ENCODE data around the gene UGT2B28.
"Not testable (repeated sequence)": the region's sequence is repeated elsewhere in the genome, so short reads cannot be mapped to it uniquely, and the experiment has no call there.

UGT2B28 gene

DNA sequence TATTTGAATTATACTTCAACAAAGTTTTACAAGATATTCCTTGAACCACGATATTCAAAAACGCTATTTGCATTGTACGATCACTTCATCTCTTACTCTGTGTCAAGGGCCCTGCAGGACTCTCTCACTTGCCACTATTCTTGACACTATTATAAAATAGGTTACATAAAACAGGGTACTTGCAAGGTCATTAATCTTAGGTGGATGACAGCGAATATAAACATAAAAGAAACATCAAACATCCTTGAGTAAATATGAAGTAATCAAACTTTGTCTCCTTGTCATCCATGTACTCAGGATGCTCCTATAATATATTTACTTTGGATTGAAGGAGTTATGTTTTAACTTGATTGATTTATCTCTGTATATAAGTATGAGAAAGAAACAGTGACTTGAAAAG lies at the start of gene UGT2B28:
Gene UGT2B28, plus strand, starts transcription at position 395 of the 400 bp plus-strand sequence. CDS start 26 bp downstream, outside the sequence.
- H3K9me3 ChIP-seq (ENCODE audit: insufficient read depth, low read length); H3K36me3 ChIP-seq (ENCODE audit: low read length); H3K4me2 ChIP-seq (ENCODE audit: low read depth, low read length, poor library complexity, severe bottlenecking); H3K27ac ChIP-seq (ENCODE audit: low read depth, low read length); H2AFZ ChIP-seq (ENCODE audit: low read depth, low read length, severe bottlenecking); H3K9me2 ChIP-seq (replicated peaks; ENCODE audit: insufficient read depth, low read length); H3K9ac ChIP-seq (ENCODE audit: low read length); H3K4me3 ChIP-seq (ENCODE audit: insufficient read depth, low read length, poor library complexity, severe bottlenecking); H4K20me1 ChIP-seq (ENCODE audit: low read depth, low read length); H3K79me2 ChIP-seq (ENCODE audit: insufficient read depth, low read length); H3F3A ChIP-seq (ENCODE audit: insufficient read depth); H3K27me3 ChIP-seq (ENCODE audit: low read length): not testable (repeated sequence)

- TF ChIP-seq CTCF (IDR thresholded peaks at IDR 0.05; ENCODE audit: insufficient read depth, low read length, poor library complexity, severe bottlenecking) = no peak
- TF ChIP-seq EZH2phosphoT487 (conservative IDR thresholded peaks at IDR 0.05; ENCODE audit: low read length) = no peak
- Histone ChIP-seq H3K36me3 (ENCODE audit: low read length) (no peaks in the 10 kb centered on the region), H3K9me2 (replicated peaks; ENCODE audit: insufficient read depth, low read length) (no peaks in the 10 kb centered on the region)
Observed at GRCh38 chr4:69239092-69239491, 41.2 kb upstream of the UGT2B28 start.

GRCh38 chr4:69239557-69240168 lies 40.6 kb upstream of the UGT2B28 start:
- Histone ChIP-seq H2AFZ (ENCODE audit: low read depth, low read length, severe bottlenecking) (no peak overlapping the region), H3F3A (ENCODE audit: insufficient read depth) (no peaks in the 10 kb centered on the region), H3K27me3 (ENCODE audit: low read length) (no peaks in the 10 kb centered on the region), H4K20me1 (ENCODE audit: low read depth, low read length) (no peaks in the 10 kb centered on the region), H3K36me3 (ENCODE audit: low read length) (no peaks in the 10 kb centered on the region), H3K27ac (ENCODE audit: low read depth, low read length) (no peak overlapping the region), H3K4me2 (ENCODE audit: low read depth, low read length, poor library complexity, severe bottlenecking) (no peak overlapping the region), H3K79me2 (ENCODE audit: insufficient read depth, low read length) (no peaks in the 10 kb centered on the region), H3K4me3 (ENCODE audit: insufficient read depth, low read length, poor library complexity, severe bottlenecking) (no peak overlapping the region), H3K9me3 (ENCODE audit: insufficient read depth, low read length) (no peaks in the 10 kb centered on the region), H3K9ac (ENCODE audit: low read length) (no peak overlapping the region), H3K9me2 (replicated peaks; ENCODE audit: insufficient read depth, low read length) (no peaks in the 10 kb centered on the region)
- TF ChIP-seq CTCF (IDR thresholded peaks at IDR 0.05; ENCODE audit: insufficient read depth, low read length, poor library complexity, severe bottlenecking) = no peak
- TF ChIP-seq EZH2phosphoT487 (conservative IDR thresholded peaks at IDR 0.05; ENCODE audit: low read length) = no peak

More at GRCh38 chr4:69239092-69239491, 41.2 kb upstream of the UGT2B28 start:
- Histone ChIP-seq H3K27me3 (ENCODE audit: low read length) (no peaks in the 10 kb centered on the region), H3F3A (ENCODE audit: insufficient read depth) (no peaks in the 10 kb centered on the region), H3K9me3 (ENCODE audit: insufficient read depth, low read length) (no peaks in the 10 kb centered on the region), H3K27ac (ENCODE audit: low read depth, low read length) (no peak overlapping the region), H3K79me2 (ENCODE audit: insufficient read depth, low read length) (no peaks in the 10 kb centered on the region), H4K20me1 (ENCODE audit: low read depth, low read length) (no peaks in the 10 kb centered on the region), H3K4me2 (ENCODE audit: low read depth, low read length, poor library complexity, severe bottlenecking) (no peak overlapping the region), H2AFZ (ENCODE audit: low read depth, low read length, severe bottlenecking) (no peak overlapping the region), H3K4me3 (ENCODE audit: insufficient read depth, low read length, poor library complexity, severe bottlenecking) (no peak overlapping the region), H3K9ac (ENCODE audit: low read length) (no peak overlapping the region)

GRCh38 chr4:69240787-69241186 lies 39.5 kb upstream of the UGT2B28 start:
- H3K27me3 ChIP-seq (ENCODE audit: low read length); H3K36me3 ChIP-seq (ENCODE audit: low read length); H3K9me3 ChIP-seq (ENCODE audit: insufficient read depth, low read length); H3K79me2 ChIP-seq (ENCODE audit: insufficient read depth, low read length); H3K9ac ChIP-seq (ENCODE audit: low read length); H4K20me1 ChIP-seq (ENCODE audit: low read depth, low read length); H3K27ac ChIP-seq (ENCODE audit: low read depth, low read length); H3K9me2 ChIP-seq (replicated peaks; ENCODE audit: insufficient read depth, low read length); H3K4me3 ChIP-seq (ENCODE audit: insufficient read depth, low read length, poor library complexity, severe bottlenecking); H3F3A ChIP-seq (ENCODE audit: insufficient read depth); H2AFZ ChIP-seq (ENCODE audit: low read depth, low read length, severe bottlenecking); H3K4me2 ChIP-seq (ENCODE audit: low read depth, low read length, poor library complexity, severe bottlenecking): not testable (repeated sequence)

DNA sequence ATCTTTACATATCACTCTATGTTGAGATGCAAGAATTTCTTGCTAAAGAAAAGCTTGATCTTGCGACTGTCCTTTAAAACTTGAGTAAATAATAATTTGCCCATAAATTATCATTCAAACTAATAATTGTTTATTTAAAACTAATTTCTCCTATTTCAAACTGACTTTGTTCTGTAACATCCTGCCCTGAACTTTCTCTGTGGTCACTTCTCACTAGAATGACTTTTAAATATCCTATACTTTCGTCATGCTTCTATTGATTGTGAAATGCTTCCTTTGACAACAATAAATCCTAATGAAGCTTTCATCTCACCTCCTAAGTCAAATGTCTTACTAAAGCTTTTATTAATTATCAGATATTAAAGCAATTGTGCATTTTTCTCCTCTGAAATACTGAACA lies 38.5 kb upstream of the UGT2B28 start:
- not testable (repeated sequence) for H3K4me3 ChIP-seq (ENCODE audit: insufficient read depth, low read length, poor library complexity, severe bottlenecking); H2AFZ ChIP-seq (ENCODE audit: low read depth, low read length, severe bottlenecking); H3K27ac ChIP-seq (ENCODE audit: low read depth, low read length); H3K9ac ChIP-seq (ENCODE audit: low read length); H3F3A ChIP-seq (ENCODE audit: insufficient read depth); H3K27me3 ChIP-seq (ENCODE audit: low read length); H3K9me3 ChIP-seq (ENCODE audit: insufficient read depth, low read length); H3K79me2 ChIP-seq (ENCODE audit: insufficient read depth, low read length); H4K20me1 ChIP-seq (ENCODE audit: low read depth, low read length); H3K4me2 ChIP-seq (ENCODE audit: low read depth, low read length, poor library complexity, severe bottlenecking); H3K9me2 ChIP-seq (replicated peaks; ENCODE audit: insufficient read depth, low read length); H3K36me3 ChIP-seq (ENCODE audit: low read length)

- H3K4me2 ChIP-seq (ENCODE audit: low read depth, low read length, poor library complexity, severe bottlenecking); H2AFZ ChIP-seq (ENCODE audit: low read depth, low read length, severe bottlenecking); H3K9me2 ChIP-seq (replicated peaks; ENCODE audit: insufficient read depth, low read length); H3K4me3 ChIP-seq (ENCODE audit: insufficient read depth, low read length, poor library complexity, severe bottlenecking); H3F3A ChIP-seq (ENCODE audit: insufficient read depth); H3K9me3 ChIP-seq (ENCODE audit: insufficient read depth, low read length); H3K27me3 ChIP-seq (ENCODE audit: low read length); H3K36me3 ChIP-seq (ENCODE audit: low read length); H4K20me1 ChIP-seq (ENCODE audit: low read depth, low read length); H3K27ac ChIP-seq (ENCODE audit: low read depth, low read length); H3K9ac ChIP-seq (ENCODE audit: low read length); H3K79me2 ChIP-seq (ENCODE audit: insufficient read depth, low read length): not testable (repeated sequence)
Observed at GRCh38 chr4:69242562-69243240, 37.6 kb upstream of the UGT2B28 start.

Data from SU-DHL-6 (cell line).